ENCODE measurements around the gene NRG3.

GRCh38 chr10:82236084-82236731, 361.2 kb downstream of the NRG3 start:
- TF ChIP-seq EZH2 (IDR thresholded peaks at IDR 0.05; ENCODE audit: borderline replicate concordance, insufficient read depth, low read depth, low read length, poor library complexity, severe bottlenecking) = no peak
- no peak for TF ChIP-seq CTCF (IDR thresholded peaks at IDR 0.05)
